EH (cell line): Measurements from ENCODE around the gene DHODH.
"Not testable (repeated sequence)": the region's sequence is repeated elsewhere in the genome, so short reads cannot be mapped to it uniquely, and the experiment has no call there.

ENCODE experiments used
- DNase-seq: peaks from one replicate; pipeline ENCODE4 v3.0.0-alpha.2; 2015; ENCODE audit warnings: low read depth

DHODH gene

GRCh38 chr16:72008424-72009216 lies at the start of gene DHODH:
DHODH (plus strand) TSS chr16:72008744; CDS start chr16:72008765, 21 bp downstream.
- peak; percentile 98 for DNase-seq

GRCh38 chr16:71961066-71962039 lies 47.2 kb upstream of the DHODH start:
- peak; percentile 85 for DNase-seq

DNA sequence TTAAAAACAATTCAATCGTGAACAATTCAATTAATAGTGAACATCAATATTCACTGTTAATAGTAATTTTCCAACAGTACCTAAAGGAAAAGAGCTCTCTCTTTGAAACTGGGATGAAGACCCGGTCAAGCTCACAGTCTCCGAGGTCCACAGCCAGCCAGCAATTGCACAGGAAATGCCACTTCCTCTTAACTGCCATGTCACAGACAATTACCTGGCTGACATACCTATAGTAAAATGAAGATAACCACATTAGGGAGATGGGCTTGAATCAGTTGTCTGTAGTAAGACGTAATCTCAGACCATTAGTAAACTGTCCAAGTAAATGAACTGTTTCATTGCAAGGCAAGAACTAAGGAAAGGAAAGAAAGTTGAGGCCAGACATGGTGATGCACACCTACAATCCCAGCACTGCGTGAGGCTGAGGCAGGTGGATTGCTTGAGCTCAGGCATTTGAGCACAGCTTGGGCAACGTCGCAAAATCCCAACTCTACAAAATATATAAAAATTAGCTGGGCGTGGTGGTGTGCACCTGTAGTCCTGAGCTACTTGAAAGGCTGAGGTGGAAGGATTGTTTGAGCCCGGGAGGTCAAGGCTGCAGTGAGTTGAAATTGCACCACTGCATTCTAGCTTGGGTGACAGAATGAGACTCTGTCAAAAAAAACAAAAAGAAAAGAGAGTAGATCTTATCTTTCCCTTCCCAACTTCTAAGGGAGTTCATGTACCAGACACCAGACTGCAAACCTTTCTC lies 45.2 kb upstream of the DHODH start:
- DNase-seq: no peak

DNA sequence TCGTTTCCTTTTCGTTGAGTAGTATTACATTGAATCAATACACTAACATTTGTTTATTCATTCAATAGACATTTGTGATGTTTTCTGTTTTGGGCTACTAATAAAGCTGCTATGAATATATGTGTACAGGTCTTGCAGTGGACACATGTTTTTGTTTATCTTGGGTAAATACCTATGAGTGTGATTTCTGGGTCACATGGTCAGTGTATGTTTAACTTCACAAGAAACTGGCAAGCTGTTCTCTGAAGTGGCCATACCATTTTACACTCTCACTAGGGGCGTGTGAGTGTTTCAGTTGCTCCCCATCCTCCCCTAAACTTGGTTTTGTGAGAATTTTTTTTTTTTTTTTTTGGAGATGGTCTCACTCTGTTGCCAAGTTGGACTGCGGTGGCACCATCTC lies 43.3 kb upstream of the DHODH start:
- DNase-seq: no peak

GRCh38 chr16:71966932-71967331 lies 41.6 kb upstream of the DHODH start:
- DNase-seq: no peak

GRCh38 chr16:71969353-71969752 lies 39.2 kb upstream of the DHODH start:
- DNase-seq: no peak

- no peak for DNase-seq
Measured at GRCh38 chr16:71971571-71971970, 37.0 kb upstream of the DHODH start.

GRCh38 chr16:71972356-71972755 lies 36.2 kb upstream of the DHODH start:
- no peak for DNase-seq

DNA sequence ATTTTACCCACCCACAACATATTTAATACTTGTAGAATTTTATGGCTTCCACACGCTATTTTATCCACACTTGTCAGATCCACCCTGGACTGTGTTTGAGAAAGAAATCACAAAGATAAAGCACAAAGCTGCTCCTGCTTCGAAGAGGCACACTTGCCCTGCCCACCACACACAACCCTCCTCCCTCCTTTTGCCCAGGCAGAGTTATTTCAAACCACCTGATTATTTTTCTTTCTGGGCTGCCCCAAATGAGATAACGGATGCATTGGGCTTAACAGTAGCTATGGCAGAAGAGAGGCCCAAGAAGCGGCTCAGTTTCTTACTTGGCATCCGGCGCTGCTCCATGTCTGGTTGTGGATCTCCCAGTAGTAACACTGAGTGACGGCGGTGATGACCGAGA lies 35.5 kb upstream of the DHODH start:
- DNase-seq: no peak

- no peak for DNase-seq
Measured at GRCh38 chr16:71974068-71974818, 34.3 kb upstream of the DHODH start.

GRCh38 chr16:71985262-71985974 lies 23.1 kb upstream of the DHODH start:
- DNase-seq: no peak

DNA sequence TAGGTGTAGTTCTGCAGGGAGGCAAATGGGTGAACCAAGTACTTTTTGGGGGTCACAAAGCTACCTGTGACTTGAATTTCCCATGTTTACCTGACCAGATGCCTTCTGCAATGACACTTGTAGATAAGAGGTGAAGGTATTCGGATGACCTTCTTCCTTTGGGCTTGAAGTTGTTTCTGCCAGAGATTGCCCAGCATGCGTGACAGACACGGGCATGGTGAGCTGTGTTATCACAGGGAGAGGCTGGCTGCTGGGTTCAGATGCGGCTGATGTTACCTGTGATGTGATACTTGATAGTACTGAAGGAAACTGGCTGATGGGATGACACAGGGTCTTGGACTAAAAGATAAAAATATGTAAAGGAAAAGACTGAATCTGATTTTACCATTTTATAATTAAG lies 22.4 kb upstream of the DHODH start:
- no peak for DNase-seq

GRCh38 chr16:71995038-71995437 lies 13.5 kb upstream of the DHODH start:
- DNase-seq: no peak

GRCh38 chr16:71997578-71997977 lies 11.0 kb upstream of the DHODH start:
- not testable (repeated sequence) for DNase-seq

GRCh38 chr16:72001180-72001874 lies 7.2 kb upstream of the DHODH start:
- no peak for DNase-seq

- DNase-seq: no peak
Measured at GRCh38 chr16:72002619-72003018, 5.9 kb upstream of the DHODH start.

- not testable (repeated sequence) for DNase-seq
Measured at GRCh38 chr16:72008065-72008423, 500 bp upstream of the DHODH start.

GRCh38 chr16:72009779-72010178 lies 1.2 kb downstream of the DHODH start:
- DNase-seq: no peak

- no peak for DNase-seq
Measured at GRCh38 chr16:72012607-72013006, 4.1 kb downstream of the DHODH start.

- peak; percentile 3 for DNase-seq
Measured at GRCh38 chr16:72013389-72013788, 4.8 kb downstream of the DHODH start.
